Subcutaneous adipose tissue (tissue), 4 donors: ENCODE data around the gene C1orf198. TPM values are rescaled to one million over a fixed set of nuclear protein-coding genes. Genes with fewer than 3 reads are reported as not detected.

Experiments
- total RNA-seq, 4 donors: library from RNA; depleted of rRNA; stranded (reverse); fragments of >200 nt; gene quantifications; one replicate each; pipeline ENCODE4 v1.1.0, GENCODE V29; 2016
- TF ChIP-seq, protein P1 (sequence below): fragments of 450-650 bp; IDR thresholded peaks from one replicate; pipeline ENCODE4 v1.5.1; 2016; ENCODE audit warnings: low read depth, mild to moderate bottlenecking, control low read depth, antibody characterized with exemption, moderate library complexity

The C1orf198 gene
- total RNA-seq, 4 donors from 2014 or later, result 37.4 to 103 (median 48.1) TPM

DNA sequence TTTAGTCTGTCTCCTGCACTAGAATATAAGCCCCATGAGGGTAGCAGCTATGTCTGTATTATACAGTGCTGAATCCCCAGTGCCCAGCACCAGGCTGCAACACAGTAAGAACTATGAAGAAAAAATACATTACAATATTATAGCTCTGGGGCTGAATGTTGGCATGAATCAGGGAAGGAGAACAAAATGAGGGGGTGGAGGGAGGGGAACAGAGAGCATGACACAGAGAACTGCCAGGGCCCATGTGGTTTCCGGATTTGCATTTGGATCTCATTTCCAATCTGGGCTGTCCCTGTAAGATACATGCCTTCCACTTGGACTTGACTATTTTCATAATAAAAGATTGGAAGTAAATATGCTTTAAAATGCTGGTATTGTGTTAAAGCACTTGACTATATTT, 35.8 kb downstream of the C1orf198 start:
- TF ChIP-seq, protein P1, sequence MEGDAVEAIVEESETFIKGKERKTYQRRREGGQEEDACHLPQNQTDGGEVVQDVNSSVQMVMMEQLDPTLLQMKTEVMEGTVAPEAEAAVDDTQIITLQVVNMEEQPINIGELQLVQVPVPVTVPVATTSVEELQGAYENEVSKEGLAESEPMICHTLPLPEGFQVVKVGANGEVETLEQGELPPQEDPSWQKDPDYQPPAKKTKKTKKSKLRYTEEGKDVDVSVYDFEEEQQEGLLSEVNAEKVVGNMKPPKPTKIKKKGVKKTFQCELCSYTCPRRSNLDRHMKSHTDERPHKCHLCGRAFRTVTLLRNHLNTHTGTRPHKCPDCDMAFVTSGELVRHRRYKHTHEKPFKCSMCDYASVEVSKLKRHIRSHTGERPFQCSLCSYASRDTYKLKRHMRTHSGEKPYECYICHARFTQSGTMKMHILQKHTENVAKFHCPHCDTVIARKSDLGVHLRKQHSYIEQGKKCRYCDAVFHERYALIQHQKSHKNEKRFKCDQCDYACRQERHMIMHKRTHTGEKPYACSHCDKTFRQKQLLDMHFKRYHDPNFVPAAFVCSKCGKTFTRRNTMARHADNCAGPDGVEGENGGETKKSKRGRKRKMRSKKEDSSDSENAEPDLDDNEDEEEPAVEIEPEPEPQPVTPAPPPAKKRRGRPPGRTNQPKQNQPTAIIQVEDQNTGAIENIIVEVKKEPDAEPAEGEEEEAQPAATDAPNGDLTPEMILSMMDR, result no peak

DNA sequence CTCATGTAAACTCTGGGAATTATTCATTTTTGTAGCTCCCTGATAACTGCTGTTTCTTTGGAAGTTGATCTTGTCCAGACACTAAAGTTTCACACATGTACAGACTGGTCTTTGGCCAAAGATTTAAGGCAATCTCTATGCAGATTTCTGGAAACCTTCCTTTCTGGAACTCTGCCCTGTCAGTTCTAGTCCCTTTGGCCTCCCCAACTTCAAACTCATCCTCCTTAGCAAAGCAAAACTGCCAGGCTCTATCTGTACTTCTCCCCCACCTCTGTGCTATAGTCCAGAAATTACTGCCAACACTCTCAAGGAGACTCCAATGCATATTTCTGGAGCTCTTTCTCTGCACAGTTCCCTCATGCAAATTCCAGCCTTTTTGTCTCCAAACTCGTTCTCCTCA, 36.5 kb downstream of the C1orf198 start:
- TF ChIP-seq, protein P1, result no peak

DNA sequence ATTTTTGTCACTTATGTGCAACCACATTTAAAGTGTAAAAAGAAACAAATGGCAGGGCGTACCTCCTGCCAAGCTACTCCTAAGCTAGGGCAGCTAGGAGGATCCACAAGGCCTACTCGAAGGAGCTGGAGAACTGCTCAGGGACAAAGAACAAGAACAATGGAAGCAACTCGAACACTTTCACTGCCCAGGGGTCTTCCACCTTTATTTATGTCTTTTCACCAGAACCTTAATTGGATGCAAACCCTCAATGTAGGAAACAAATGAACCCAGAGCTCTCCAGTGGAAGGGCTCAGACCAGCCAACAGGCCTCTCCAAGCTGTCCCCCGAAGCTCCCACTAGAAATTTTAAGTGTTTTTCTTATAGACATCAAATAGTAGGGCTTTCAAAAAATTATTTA, 39.9 kb downstream of the C1orf198 start:
- TF ChIP-seq, protein P1, result no peak

DNA sequence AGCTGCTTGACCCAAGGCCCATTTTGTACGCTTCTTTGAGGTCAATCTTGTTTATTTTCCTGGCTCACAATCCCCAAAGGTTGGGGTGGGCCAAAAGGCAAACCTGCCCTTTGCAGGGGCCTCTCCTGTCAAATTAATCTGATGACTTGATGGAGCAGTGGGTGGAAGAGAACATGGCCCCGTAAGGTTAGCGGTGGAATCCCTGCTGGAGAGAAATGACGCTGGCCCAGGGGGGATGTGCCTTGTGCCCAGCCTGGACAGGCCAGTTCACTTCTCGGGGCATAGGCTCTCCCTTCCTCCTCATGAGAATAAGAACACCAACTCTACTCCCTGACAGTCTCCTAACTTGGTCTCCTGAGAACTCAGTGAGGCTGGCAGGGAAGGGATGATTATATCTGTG, 40.5 kb downstream of the C1orf198 start:
- TF ChIP-seq, protein P1, result no peak

DNA sequence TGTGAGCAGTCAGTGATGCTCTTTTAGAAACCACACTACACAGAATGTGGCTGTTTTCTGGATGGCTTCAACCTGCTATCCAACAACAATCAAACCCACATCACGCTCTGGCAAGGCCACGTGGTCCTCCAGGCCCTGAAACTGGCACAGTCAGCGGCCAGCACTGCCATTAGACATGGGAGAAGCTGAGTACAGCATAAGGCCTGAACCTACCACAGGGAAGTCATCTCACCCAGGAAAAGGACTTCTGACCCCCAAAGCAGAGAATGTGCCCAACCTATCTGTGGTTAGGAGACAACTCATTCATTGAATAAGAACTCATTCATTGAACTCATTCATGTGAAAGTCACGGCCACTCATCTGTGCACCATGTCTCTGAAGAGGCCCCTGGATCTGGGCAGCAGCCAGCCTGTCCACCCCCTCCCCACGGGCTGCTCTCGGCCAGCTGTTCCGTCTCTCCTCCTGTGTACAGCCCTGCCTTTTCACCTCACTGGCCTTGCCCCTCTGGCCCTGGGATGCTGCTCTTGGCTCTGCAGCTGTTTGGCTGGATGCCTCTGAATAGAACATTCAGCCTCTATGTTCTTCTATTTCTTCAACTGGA, 41.1 kb downstream of the C1orf198 start:
- TF ChIP-seq, protein P1, result no peak

DNA sequence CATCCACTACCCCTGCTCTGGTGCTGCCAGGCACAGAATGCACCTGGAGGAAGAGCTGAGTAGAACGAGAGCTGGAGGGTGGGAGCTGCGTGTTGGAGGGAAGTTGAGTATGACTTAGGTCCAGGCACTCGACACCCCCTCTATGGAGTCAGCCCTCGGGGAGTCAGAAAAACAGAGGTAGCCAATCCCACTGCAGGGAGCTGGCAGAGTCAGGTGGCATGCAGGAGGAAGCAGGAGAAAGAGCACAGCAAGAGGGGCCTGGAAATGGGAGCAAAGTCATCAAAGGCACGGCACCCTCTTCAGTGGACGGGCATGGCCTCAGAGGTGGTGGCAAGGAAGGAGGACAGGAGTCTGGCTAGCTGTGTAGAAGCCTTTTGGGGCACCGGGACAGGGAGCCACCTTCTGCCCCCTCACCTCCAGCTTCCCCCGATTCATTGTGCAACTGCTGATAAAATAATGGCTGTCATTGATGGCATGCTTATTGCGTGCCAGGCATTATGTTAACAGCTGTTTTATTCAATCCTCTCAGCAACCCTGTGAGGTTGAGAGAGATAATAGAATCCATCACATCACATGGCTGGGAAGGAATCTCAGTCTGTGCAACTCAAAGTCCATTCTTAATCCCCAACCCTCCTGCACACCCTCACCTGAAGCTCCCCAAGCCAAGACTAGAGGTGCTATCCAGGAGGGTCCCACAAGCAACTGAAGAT, 42.0 kb downstream of the C1orf198 start:
- TF ChIP-seq, protein P1, result no peak

DNA sequence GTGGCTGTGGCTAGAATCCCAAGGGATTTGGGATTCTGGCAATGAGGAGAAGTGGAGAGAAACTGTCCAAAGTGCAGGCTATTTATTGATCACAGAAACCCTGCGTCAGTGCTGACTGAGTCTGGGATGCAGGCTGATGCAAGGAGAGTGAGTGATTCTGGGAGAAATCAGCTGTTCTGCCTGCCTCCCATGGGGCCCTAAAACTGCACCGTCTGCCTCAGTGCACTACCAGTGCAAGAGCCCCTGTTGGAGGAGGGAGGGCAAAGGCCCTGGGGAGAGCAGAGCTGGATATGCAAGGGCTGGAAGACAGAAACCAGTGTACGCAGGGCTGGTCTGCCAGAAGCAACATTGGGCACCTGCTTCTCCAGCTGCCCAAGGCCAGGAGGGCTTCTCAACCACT, 42.6 kb downstream of the C1orf198 start:
- TF ChIP-seq, protein P1, result no peak
